CD4-positive, alpha-beta T cell treated with Interferon gamma for 1 hour (primary cell): Measurements from ENCODE around the gene CREB3L1.

Source experiments
- DNase-seq: peaks from one replicate; pipeline ENCODE4 v3.0.0-alpha.2; 2020

Gene CREB3L1, protein sequence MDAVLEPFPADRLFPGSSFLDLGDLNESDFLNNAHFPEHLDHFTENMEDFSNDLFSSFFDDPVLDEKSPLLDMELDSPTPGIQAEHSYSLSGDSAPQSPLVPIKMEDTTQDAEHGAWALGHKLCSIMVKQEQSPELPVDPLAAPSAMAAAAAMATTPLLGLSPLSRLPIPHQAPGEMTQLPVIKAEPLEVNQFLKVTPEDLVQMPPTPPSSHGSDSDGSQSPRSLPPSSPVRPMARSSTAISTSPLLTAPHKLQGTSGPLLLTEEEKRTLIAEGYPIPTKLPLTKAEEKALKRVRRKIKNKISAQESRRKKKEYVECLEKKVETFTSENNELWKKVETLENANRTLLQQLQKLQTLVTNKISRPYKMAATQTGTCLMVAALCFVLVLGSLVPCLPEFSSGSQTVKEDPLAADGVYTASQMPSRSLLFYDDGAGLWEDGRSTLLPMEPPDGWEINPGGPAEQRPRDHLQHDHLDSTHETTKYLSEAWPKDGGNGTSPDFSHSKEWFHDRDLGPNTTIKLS

GRCh38 chr11:46277622-46278386, at the start of gene CREB3L1:
TSS of gene CREB3L1 (plus strand) at chr11:46277662. CDS start at chr11:46278112, 450 bp downstream.
- no peak for DNase-seq

DNA sequence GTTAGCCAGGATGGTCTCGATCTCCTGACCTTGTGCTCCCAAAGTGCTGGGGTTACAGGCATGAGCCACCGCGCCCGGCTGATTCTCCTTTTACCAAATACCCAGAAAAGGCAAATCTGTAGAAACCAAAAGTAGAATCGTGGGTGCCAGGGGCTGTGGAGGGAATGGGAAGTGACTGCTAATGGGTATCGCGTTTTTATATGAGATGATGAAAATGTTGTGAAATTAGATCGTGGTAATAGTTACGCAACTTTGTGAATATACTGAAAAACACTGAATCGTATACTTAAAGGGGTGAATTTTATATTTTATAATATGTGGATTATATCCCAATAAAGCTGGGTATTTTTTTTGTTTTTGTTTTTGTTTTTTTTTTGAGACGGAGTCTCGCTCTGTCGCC, 48.2 kb upstream of the CREB3L1 start:
- no peak for DNase-seq

GRCh38 chr11:46234311-46234710, 43.2 kb upstream of the CREB3L1 start:
- DNase-seq = no peak

DNA sequence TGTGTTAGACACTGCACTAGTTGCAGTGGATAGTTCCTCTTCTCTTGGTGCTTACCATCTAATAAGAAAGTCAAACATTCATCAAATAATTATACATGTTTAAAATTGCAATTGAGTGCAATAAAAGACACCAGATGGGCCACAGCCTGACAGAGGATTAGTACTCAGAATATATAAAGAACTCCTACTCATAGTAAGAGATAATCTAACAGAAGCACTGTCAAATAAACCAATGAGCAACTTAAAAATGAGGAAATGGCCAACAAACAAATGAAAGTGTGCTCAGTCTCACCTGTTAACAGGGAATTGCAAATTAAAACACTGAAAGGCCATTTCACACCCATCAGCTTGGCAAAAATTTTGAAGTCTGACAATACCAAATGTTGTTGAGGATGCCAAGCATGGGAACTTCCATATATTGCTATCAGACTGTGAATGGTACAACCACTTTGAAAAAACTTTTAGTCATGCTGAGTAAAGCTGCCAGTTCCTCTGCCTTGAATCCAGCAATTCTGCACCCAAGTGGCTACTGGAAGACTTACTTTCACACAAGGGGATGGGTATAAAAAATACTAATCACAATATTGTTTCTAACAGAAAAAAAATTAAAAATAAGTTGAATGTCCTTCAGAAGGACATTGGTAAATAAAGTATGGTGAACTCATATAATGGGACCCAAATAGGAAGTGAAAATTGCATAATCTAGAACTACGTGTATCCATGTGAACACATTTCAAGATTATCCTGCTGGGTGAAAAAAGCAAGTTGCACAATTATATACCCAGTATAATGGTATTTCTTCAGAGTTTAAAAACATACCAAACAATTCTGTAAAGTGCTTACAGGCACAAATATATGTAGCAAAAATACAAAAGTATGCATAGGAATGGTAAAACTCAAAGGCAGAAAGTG, 41.4 kb upstream of the CREB3L1 start:
- no peak for DNase-seq

GRCh38 chr11:46236918-46237247, 40.6 kb upstream of the CREB3L1 start:
- DNase-seq = no peak

DNA sequence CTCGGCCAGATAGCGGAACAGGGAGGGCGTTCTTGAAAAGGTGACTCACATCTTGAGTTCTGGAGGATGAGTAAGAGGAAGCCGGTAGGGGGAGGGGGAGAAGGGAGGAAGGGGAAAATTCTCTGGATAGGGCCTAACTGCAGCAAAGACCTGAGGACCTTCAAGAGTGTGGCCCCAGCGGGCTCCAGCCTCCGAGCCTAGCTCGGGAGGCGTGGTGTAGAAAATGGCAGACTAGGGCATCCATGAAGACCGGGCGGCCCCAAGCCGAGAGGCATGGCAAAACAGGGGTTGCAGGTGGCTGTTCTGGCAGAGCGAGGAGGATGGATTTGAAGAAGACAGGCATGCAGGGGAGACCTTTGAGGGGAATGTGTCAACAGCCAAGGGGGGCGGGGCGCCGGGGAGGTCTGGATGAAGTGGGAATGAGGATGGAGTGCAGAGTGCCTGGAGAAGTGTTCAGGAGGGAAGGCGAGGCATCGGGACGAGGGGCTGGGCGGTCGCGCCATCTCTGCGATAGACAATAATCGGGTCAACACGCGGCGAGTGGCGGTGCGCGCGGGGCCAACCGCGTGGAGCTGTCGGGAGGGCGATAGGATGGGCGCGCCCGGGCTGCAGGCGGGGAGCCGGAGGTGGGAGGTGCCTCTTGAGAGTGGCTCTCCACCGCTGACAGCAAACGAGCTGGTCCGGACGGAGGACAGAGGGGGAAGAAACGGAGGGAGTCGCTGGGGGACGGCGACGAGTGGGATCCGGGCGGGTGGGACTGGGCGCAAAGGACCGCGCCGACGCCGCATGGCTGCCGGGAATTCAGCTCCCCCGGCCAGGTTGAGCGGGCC, 40.0 kb upstream of the CREB3L1 start:
- DNase-seq = peak; percentile 69

GRCh38 chr11:46238078-46238966, 39.1 kb upstream of the CREB3L1 start:
- DNase-seq = peak; percentile 56

- peak; percentile 82 for DNase-seq
Observed at GRCh38 chr11:46238967-46239800, 38.3 kb upstream of the CREB3L1 start.

GRCh38 chr11:46239801-46240061, 37.7 kb upstream of the CREB3L1 start:
- no peak for DNase-seq

- no peak for DNase-seq
Observed at GRCh38 chr11:46240371-46240770, 37.1 kb upstream of the CREB3L1 start.

DNA sequence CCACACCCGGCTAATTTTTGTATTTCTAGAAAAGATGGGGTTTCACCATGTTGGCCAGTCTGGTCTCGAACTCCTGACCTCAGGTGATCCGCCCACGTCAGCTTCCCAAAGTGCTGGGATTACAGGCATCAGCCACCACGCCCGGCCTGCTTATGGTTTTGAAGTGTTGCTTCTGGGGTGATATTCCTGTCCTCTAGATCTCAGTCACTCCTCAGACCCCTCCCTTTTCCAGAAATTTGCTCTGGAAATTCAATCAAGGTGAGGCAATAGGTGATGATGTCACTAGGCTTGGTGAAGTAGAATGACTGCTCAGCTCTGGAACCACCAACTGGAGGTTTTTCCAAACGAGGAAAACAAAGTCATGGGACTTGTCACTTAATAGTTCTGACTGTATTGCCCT, 36.6 kb upstream of the CREB3L1 start:
- no peak for DNase-seq

- DNase-seq = no peak
Observed at GRCh38 chr11:46242041-46242951, 35.2 kb upstream of the CREB3L1 start.

- DNase-seq = peak; percentile 86
Observed at GRCh38 chr11:46242952-46243795, 34.3 kb upstream of the CREB3L1 start.

DNA sequence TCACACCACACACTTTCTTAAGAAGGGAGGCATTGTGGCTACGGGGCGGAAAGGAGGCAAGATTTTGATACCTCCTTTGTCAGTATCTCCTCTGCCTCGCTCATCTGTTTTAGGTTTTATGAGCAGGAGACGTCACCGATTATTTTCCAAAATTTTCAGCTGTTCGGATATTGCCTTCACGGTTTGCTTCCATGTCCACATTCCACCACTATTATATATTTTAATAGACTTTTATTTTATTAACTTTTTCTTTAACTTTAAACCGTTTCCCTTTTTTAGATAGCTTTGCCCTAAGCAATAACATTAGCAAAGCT, 33.7 kb upstream of the CREB3L1 start:
- no peak for DNase-seq

- DNase-seq = no peak
Observed at GRCh38 chr11:46246521-46246920, 30.9 kb upstream of the CREB3L1 start.

DNA sequence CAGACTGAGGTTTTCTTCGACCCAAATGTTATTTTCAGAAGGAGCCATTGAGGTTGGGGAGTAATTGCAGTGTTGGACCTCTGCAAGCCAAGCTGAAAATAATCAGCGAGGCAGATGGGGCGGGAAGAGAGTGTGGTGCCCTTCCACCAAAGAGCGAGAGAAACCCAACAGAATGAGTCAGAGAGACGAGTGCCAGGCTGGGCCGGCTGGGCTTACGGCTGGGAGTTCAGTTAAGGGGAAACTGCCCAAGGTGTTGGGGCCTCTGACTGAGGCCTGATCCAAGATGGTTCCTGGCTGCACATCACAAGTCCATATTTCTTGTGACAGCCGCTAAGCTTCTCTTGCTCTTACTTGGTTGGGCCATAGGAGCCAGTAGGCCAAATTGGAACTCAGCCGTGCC, 30.4 kb upstream of the CREB3L1 start:
- no peak for DNase-seq

- no peak for DNase-seq
Observed at GRCh38 chr11:46247659-46248058, 29.8 kb upstream of the CREB3L1 start.
